PC-3 (cell line): ENCODE measurements around the gene CDKN1A. TPM values are rescaled to one million over a fixed set of nuclear protein-coding genes. Genes with fewer than 3 reads are reported as not detected.

Experiments
- ATAC-seq: fragments of 200-7000 bp; cut with Tn5 transposase; 2 replicates; pipeline ENCODE4 v1.9.1; 2020; ENCODE audit warnings: mild to moderate bottlenecking, moderate library complexity
- BruUV-seq: library from RNA; stranded (reverse); fragments of 400-500 nt; replicated peaks from 2 replicates; lab custom pipeline; 2021; lab: Mats Ljungman, UMichigan
- CTCF ChIA-PET: fragments of 300-600 bp; sonication (Branson Sonifier 250); formaldehyde crosslinking; loops from one replicate; lab custom pipeline; 2022; ENCODE audit warnings: antibody characterized with exemption; lab: Charles Lee
- POLR2A ChIA-PET: fragments of 300-600 bp; sonication (Branson Sonifier 250); formaldehyde crosslinking; loops from one replicate; lab custom pipeline; 2022; ENCODE audit warnings: antibody characterized with exemption; ENCODE audit not compliant: unreplicated experiment; lab: Charles Lee
- DNase-seq: peaks from one replicate; pipeline ENCODE4 v3.0.0-alpha.2; 2015
- H2AFZ ChIP-seq: fragments of 300-600 bp; sonication (generic); 2 replicates; pipeline ENCODE4 v1.6.0; 2016; ENCODE audit warnings: antibody characterized with exemption, low read length
- H3F3A ChIP-seq: fragments of 300-600 bp; sonication (generic); one replicate; pipeline ENCODE4 v1.6.0; 2017; ENCODE audit warnings: antibody characterized with exemption, low read length, control low read depth, mild to moderate bottlenecking; ENCODE audit not compliant: unreplicated experiment
- H3K27ac ChIP-seq: fragments of 300-600 bp; sonication (generic); 2 replicates; pipeline ENCODE4 v1.5.1; 2016; ENCODE audit warnings: mild to moderate bottlenecking, low read length
- H3K27me3 ChIP-seq: fragments of 300-600 bp; sonication (generic); 2 replicates; pipeline ENCODE4 v1.6.1; 2016; ENCODE audit warnings: low read length, mixed read lengths
- H3K36me3 ChIP-seq: fragments of 300-600 bp; sonication (generic); 2 replicates; pipeline ENCODE4 v1.6.1; 2016; ENCODE audit warnings: low read depth, mixed run types, low read length, mixed read lengths
- H3K4me1 ChIP-seq: fragments of 300-600 bp; sonication (generic); 2 replicates; pipeline ENCODE4 v1.5.1; 2016; ENCODE audit warnings: low read length; ENCODE audit not compliant: insufficient read depth
- H3K4me2 ChIP-seq: fragments of 300-600 bp; sonication (generic); 2 replicates; pipeline ENCODE4 v1.6.0; 2016; ENCODE audit warnings: low read length
- H3K4me3 ChIP-seq: fragments of 300-600 bp; sonication (generic); 2 replicates; pipeline ENCODE4 v1.5.1; 2016; ENCODE audit warnings: mild to moderate bottlenecking, low read length, mixed read lengths
- H3K79me2 ChIP-seq: fragments of 300-600 bp; sonication (generic); 2 replicates; pipeline ENCODE4 v1.6.1; 2017; ENCODE audit warnings: low read length, mixed read lengths
- H3K9ac ChIP-seq: fragments of 300-600 bp; sonication (generic); 2 replicates; pipeline ENCODE4 v1.6.0; 2016; ENCODE audit warnings: mild to moderate bottlenecking, low read length
- H3K9me2 ChIP-seq: fragments of 300-600 bp; sonication (generic); replicated peaks from 2 replicates; pipeline ENCODE4 v1.6.1; 2016; ENCODE audit warnings: mixed run types, low read length, mixed read lengths
- H3K9me3 ChIP-seq: fragments of 300-600 bp; sonication (generic); 2 replicates; pipeline ENCODE4 v1.6.1; 2016; ENCODE audit warnings: low read length, mixed read lengths
- H4K20me1 ChIP-seq: fragments of 300-600 bp; sonication (generic); 2 replicates; pipeline ENCODE4 v1.6.1; 2016; ENCODE audit warnings: low read length, mixed read lengths
- EZH2 ChIP-seq: fragments of 300-600 bp; sonication (generic); IDR thresholded peaks from one replicate; pipeline ENCODE4 v1.6.1; 2017; ENCODE audit warnings: antibody characterized with exemption, mild to moderate bottlenecking, low read length; ENCODE audit not compliant: unreplicated experiment
- EZH2phosphoT487 ChIP-seq: fragments of 300-600 bp; sonication (generic); IDR thresholded peaks from 2 replicates; pipeline ENCODE4 v1.6.1; 2018; ENCODE audit warnings: mild to moderate bottlenecking, antibody characterized with exemption, low read length, borderline replicate concordance
- intact Hi-C: fragments of 100-400 bp; cut with micrococcal nuclease; formaldehyde crosslinking; loops from 2 replicates; pipeline ENCODE4 v1.9.0; 2023
- total RNA-seq: library from RNA; depleted of rRNA; stranded (reverse); fragments of >200 nt; gene quantifications from 2 replicates; pipeline ENCODE4 v1.2.3, GENCODE V29; 2014
- TF ChIP-seq, protein P1 (sequence below): fragments of 300-600 bp; sonication (generic); conservative IDR thresholded peaks from 2 replicates; pipeline ENCODE4 v1.5.1; 2017; ENCODE audit warnings: antibody characterized with exemption, low read depth, mild to moderate bottlenecking, low read length

CDKN1A gene
- total RNA-seq, 1 experiment from 2014 or later, result 79.5 TPM

DNA sequence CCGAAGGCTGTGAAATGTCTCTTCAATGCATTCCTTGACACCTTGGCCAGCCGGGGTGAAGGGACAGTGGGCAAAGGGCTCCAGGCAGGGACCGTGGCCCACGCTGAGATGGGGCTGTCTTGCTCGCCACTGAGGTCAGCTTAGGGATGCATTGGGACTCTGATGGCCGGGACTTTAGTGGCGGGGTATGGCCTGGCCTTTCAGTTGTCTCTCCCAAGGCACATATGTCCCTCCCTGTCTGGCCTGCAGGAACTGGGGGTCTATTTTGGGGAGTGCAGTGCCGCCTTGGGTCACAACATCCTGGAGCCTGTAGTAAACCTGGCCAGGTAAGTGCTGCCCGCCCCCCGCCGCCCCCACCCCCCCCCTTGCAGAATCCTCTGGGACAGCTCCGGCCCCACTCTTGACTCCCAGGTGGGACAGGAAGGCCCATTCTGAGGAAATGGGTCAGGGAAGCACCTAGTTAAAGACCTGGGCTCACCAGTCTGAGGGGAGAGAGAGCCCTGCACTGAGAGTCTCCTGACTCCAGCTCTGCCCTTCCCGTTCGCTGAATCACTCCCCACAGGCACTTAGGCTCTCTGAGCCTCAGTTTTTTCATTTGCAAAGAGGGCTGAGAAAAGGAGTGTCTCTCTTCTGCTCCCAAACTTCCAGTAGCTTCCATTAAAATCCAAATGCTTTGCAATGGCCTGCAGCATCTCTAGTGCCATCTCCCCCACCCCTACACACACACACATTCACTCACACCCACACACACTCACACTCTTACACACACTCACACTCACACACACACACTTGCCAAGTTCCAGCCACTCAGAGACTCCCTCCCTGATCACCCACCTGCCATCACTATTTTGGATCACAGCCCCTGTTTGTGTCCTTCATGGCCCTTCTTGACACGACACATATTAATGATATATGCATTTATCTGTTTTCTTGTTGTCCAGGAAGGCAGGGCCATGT lies 52.2 kb downstream of the CDKN1A start:
- Histone ChIP-seq H3K79me2 (no peaks in the 10 kb centered on the region), H2AFZ (no peak overlapping the region), H3F3A (no peaks in the 10 kb centered on the region), H3K4me2 (no peak overlapping the region), H3K27ac (no peak overlapping the region), H3K4me3 (no peak overlapping the region), H3K9me3 (no peaks in the 10 kb centered on the region), H4K20me1 (no peaks in the 10 kb centered on the region), H3K9ac (no peak overlapping the region), H3K36me3 (no peaks in the 10 kb centered on the region), H3K27me3 (no peaks in the 10 kb centered on the region), H3K4me1 (peaks cover 9% of the 10 kb centered on the region), H3K9me2 (no peaks in the 10 kb centered on the region)
- intact Hi-C loops, result no loop called here
- ChIA-PET CTCF (no interaction called here), POLR2A (no interaction called here)
- no TSS peak for BruUV-seq
- ATAC-seq (no peak), DNase-seq (no peak)
- TF ChIP-seq, protein P1, sequence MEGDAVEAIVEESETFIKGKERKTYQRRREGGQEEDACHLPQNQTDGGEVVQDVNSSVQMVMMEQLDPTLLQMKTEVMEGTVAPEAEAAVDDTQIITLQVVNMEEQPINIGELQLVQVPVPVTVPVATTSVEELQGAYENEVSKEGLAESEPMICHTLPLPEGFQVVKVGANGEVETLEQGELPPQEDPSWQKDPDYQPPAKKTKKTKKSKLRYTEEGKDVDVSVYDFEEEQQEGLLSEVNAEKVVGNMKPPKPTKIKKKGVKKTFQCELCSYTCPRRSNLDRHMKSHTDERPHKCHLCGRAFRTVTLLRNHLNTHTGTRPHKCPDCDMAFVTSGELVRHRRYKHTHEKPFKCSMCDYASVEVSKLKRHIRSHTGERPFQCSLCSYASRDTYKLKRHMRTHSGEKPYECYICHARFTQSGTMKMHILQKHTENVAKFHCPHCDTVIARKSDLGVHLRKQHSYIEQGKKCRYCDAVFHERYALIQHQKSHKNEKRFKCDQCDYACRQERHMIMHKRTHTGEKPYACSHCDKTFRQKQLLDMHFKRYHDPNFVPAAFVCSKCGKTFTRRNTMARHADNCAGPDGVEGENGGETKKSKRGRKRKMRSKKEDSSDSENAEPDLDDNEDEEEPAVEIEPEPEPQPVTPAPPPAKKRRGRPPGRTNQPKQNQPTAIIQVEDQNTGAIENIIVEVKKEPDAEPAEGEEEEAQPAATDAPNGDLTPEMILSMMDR, result no peak
- TF ChIP-seq EZH2phosphoT487 (no peak), EZH2 (no peak)

DNA sequence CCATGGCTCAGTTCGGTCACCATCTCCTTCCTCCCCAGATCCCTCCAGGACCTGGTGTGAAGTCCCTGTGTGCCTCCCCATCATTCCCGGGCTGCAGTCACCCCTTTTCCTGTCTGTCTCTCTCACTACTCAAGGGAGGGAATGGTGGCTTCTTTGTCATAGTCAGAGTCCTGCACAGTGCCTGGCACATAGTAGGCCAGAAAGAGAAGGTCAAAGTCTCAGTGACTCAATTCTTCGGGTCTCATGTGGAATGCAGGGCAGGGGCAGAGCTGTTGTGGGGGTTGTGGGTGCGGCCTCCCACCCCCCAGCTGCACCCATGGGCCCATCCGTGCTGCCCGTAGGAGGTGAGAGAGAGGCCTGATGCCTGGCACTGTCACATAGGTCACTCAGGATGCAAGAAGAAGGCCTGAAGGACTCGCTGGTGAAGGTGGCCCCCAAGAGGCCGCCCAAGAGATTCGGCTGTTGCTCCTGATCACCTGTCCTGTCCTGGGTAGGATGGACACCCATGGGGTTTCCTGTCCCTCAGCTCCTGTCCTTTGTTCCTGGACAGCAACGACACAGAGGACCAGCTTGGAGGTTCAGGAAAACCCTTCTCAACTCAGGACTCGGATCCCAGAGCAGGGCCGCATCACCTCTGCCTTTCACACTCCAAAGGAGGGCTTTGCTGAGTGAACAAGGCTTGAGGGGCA lies 53.3 kb downstream of the CDKN1A start:
- BruUV-seq, result no TSS peak
- H3K27me3 ChIP-seq, result no peaks in the 10 kb centered on the region
- H3K36me3 ChIP-seq, result no peaks in the 10 kb centered on the region
- no peak overlapping the region for H3K4me2 ChIP-seq
- no peak overlapping the region for H3K4me3 ChIP-seq
- intact Hi-C loops, result no loop called here
- no peaks in the 10 kb centered on the region for H4K20me1 ChIP-seq
- no peaks in the 10 kb centered on the region for H3F3A ChIP-seq
- POLR2A ChIA-PET, result no interaction called here
- no peak overlapping the region for H3K9ac ChIP-seq
- H3K27ac ChIP-seq, result no peak overlapping the region
- H3K9me2 ChIP-seq, result no peaks in the 10 kb centered on the region
- TF ChIP-seq EZH2phosphoT487, result no peak
- TF ChIP-seq, protein P1, result no peak; the same call in 1 of the 2 replicates
- no peak for TF ChIP-seq EZH2
- DNase-seq (no peak), ATAC-seq (no peak)
- no peaks in the 10 kb centered on the region for H3K9me3 ChIP-seq
- H2AFZ ChIP-seq, result no peak overlapping the region
- H3K79me2 ChIP-seq, result no peaks in the 10 kb centered on the region
- peaks cover 13% of the 10 kb centered on the region for H3K4me1 ChIP-seq
- CTCF ChIA-PET, result no interaction called here

GRCh38 chr6:36733300-36733699 lies 54.8 kb downstream of the CDKN1A start:
- no peaks in the 10 kb centered on the region for H3F3A ChIP-seq
- TF ChIP-seq EZH2 (no peak), EZH2phosphoT487 (no peak)
- TF ChIP-seq, protein P1, result no peak
- ATAC-seq, result no peak
- DNase-seq, result no peak
- BruUV-seq, result no TSS peak
- no peaks in the 10 kb centered on the region for H3K9me2 ChIP-seq
- POLR2A ChIA-PET, result no interaction called here
- intact Hi-C loops, result no loop called here
- no peak overlapping the region for H3K4me3 ChIP-seq
- no peak overlapping the region for H3K4me2 ChIP-seq
- H2AFZ ChIP-seq, result no peak overlapping the region
- no peaks in the 10 kb centered on the region for H3K36me3 ChIP-seq
- no peak overlapping the region for H3K27ac ChIP-seq
- no peaks in the 10 kb centered on the region for H3K9me3 ChIP-seq
- CTCF ChIA-PET, result no interaction called here
- H3K79me2 ChIP-seq, result no peaks in the 10 kb centered on the region
- H3K9ac ChIP-seq, result no peak overlapping the region
- H3K4me1 ChIP-seq, result peaks cover 13% of the 10 kb centered on the region
- no peaks in the 10 kb centered on the region for H4K20me1 ChIP-seq
- no peaks in the 10 kb centered on the region for H3K27me3 ChIP-seq
